Measurements from ENCODE around the gene UBR3. TPM values are rescaled to one million over a fixed set of nuclear protein-coding genes. Genes with fewer than 3 reads are reported as not detected.

The UBR3 gene
- total RNA-seq, 2 donors from 2014 or later, result 21.0 to 23.6 TPM

DNA sequence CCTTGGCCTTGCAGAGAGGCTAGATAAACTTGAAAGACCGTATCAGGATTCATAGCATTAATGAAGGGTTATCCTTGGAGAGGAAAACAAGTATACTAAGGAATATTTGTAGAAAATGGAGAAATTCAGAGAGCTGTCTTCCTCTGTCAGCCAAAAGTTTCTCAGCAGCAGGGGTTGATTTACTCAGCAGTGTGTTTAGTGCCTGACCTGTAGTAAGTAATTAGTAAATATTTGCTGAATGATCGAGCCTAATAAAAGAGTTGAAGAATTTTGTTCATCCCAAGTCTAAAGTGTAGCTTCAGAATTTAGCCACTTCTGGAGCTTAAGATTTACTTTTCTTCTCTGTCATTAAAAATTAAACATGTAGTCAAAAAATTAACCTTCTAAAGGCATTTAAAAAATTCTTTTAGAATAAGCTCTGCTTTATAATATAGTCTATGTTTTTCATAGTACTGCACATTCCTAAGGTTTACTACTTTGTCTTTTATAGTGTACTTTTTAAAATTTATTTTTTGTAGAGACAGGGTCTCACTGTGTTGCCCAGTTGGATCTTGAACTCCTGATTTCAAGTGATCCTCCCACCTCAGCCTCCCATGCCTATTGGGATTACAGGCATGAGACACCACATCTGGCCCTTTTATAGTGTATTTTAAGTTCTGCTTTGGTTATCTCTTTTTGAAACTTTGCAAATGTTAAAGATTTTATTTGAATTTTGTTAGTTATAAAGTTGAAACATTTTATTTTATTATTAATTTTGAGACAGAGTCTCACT is 212.3 kb downstream of the UBR3 start:
- no peaks in the 10 kb centered on the region for H3K4me1 Mint-ChIP-seq (ENCODE audit: low read depth)
- no peak overlapping the region for H3K27ac Mint-ChIP-seq
- H3K9me3 Mint-ChIP-seq, result no peaks in the 10 kb centered on the region
- no peak for DNase-seq
- peaks cover 0 to 2% of the 10 kb centered on the region in 2 donors for H3K36me3 Mint-ChIP-seq (ENCODE audit: insufficient read depth in 2 of 2)
- no peaks in the 10 kb centered on the region for H3K27me3 Mint-ChIP-seq (ENCODE audit: low read depth)
- no peak overlapping the region for H3K4me3 Mint-ChIP-seq
- ATAC-seq (replicated peaks in 1 of 2), result no peak

DNA sequence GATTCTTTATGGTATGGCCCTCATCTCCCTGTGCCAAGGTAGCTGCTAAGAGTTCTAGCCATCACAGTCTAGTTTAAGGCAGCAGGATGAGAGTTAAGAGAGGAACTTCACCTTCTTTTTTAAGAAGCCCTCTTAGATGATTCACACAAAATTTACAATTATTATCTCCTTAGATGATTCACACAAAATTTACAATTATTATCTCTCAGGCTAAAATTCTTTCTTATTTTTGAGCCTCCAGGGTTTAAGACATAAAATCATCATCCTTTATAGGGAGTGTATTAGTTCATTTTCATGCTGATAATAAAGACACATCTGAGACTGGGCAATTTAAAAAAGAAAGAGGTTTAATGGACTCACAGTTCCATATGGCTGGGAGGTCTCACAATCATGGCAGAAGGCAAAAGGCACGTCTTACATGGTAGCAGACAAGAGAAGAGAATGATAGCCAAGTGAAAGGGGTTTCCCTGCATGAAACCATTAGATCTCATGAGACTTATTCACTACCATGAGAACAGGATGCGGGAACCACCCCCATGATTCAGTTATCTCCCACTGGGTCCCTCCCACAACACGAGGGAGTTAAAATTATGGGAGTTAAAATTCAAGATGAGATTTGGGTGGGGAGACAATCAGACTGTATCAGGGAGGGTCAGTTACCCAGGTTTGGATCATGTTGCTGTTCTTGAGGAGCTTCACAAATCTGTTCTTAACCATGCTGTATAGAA is 217.7 kb downstream of the UBR3 start:
- ATAC-seq (replicated peaks in 1 of 2) (no peak), DNase-seq (no peak)
- Mint-ChIP-seq H3K27ac (no peak overlapping the region), H3K27me3 (ENCODE audit: low read depth) (no peaks in the 10 kb centered on the region), H3K4me1 (ENCODE audit: low read depth) (no peaks in the 10 kb centered on the region), H3K36me3 (ENCODE audit: insufficient read depth in 2 of 2) (no peaks in the 10 kb centered on the region), H3K4me3 (no peak overlapping the region), H3K9me3 (no peaks in the 10 kb centered on the region)

DNA sequence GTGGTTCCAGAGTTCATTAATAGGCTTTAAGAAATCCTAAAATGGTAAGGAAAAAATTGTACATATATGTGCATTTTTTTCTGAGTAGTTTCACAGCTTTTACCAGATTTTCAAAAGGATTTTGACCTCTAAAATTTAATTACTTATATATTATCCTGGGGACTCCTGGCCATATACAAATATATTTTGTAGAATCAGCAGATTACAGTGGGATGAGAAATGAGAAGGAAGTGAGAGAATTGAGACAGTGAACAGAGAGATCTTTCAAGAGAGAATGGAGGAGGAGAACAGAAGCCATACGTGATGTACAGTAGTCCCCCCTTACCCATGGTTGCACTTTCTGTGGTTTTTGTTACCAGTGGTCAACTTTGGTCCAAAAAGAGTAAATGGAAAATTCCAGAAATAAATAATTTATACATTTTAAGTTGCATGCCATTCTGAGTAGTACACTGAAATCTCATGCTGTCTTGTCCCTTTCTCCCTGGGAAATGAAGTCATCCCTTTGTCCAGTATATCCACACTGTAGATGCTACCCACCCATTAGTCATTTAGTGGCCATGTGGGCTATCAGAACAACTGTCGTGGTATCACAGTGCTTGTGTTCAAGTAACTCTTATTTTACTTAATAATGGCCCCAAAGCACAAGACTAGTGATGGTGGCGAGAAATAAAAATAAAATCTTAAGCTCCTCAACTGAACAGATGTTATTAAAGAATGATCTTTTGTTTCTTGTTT is 220.2 kb downstream of the UBR3 start:
- peaks cover 0 to 1% of the 10 kb centered on the region in 2 donors for H3K36me3 Mint-ChIP-seq (ENCODE audit: insufficient read depth in 2 of 2)
- no peaks in the 10 kb centered on the region for H3K9me3 Mint-ChIP-seq
- no peaks in the 10 kb centered on the region for H3K27me3 Mint-ChIP-seq (ENCODE audit: low read depth)
- H3K4me1 Mint-ChIP-seq (ENCODE audit: low read depth), result peaks cover 4% of the 10 kb centered on the region
- H3K4me3 Mint-ChIP-seq, result no peak overlapping the region
- DNase-seq, result no peak
- no peak for ATAC-seq (replicated peaks in 1 of 2)
- H3K27ac Mint-ChIP-seq, result no peak overlapping the region

DNA sequence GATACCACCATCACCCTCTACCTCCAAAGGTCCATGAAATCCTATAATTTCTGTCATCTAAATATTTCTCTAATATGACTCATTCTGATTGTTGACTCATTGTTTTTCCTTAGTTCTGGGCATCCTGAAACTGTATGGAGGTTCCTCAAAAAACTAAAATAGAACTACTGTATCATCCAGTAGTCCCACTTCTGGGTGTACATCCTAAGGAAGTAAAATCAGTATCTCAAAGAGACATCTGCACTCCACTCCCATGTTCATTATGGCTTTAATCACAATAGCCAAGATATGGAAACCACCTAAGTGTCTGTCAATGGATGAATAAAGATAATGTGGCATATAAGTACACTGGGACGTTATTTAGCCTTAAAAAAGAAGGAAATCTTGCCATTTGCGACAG is 224.9 kb downstream of the UBR3 start:
- Mint-ChIP-seq H3K4me3 (no peak overlapping the region), H3K27ac (no peak overlapping the region), H3K9me3 (no peaks in the 10 kb centered on the region), H3K36me3 (ENCODE audit: insufficient read depth in 2 of 2) (peaks cover 0 to 1% of the 10 kb centered on the region in 2 donors), H3K27me3 (ENCODE audit: low read depth) (no peaks in the 10 kb centered on the region), H3K4me1 (ENCODE audit: low read depth) (peaks cover 5% of the 10 kb centered on the region)
- no peak for ATAC-seq (replicated peaks in 1 of 2)
- no peak for DNase-seq

DNA sequence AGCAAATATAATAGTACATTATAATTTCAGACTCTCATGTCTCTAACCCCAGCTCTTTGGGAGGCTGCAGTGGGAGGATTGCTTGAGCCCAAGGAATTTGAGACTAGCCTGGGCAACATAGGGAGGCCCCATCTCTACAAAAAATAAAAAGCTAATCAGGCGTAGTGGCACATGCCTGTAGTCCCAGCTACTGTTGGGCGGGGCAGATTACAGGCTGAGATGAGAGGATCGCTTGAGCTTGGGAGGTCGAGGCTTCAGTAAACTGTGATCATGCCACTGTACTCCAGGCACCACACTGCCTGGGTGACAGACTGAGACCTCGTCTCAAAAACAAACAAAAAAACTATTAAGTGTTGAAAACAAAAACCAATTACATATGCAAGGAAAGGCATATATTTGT is 227.7 kb downstream of the UBR3 start:
- Mint-ChIP-seq H3K4me3 (no peak overlapping the region), H3K27ac (no peak overlapping the region), H3K9me3 (no peaks in the 10 kb centered on the region), H3K27me3 (ENCODE audit: low read depth) (no peaks in the 10 kb centered on the region), H3K4me1 (ENCODE audit: low read depth) (peaks cover 5% of the 10 kb centered on the region), H3K36me3 (ENCODE audit: insufficient read depth in 2 of 2) (peaks cover 0 to 1% of the 10 kb centered on the region in 2 donors)
- DNase-seq, result no peak
- no peak for ATAC-seq (replicated peaks in 1 of 2)

DNA sequence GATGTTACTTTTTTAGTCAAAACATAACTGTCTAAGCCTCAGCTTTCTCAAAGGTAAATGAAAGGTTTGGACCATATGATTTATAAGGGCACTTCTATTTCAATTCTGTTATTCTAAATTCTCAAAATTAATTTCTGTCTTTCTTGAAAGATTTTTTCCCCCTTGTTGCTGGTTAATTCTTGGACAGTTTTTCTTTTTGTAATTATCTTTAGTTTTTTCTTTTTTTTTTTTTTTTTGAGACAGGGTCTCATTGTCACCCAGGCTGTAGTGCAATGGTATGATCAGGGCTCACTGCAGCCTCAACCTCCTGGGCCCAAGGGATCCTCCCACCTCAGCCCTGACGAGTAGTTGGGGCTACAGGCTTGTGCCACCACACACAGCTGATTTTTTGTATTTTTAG is 229.6 kb downstream of the UBR3 start:
- Mint-ChIP-seq H3K36me3 (ENCODE audit: insufficient read depth in 2 of 2) (no peaks in the 10 kb centered on the region), H3K4me1 (ENCODE audit: low read depth) (peaks cover 5% of the 10 kb centered on the region)
- ATAC-seq (replicated peaks in 1 of 2), result no peak

DNA sequence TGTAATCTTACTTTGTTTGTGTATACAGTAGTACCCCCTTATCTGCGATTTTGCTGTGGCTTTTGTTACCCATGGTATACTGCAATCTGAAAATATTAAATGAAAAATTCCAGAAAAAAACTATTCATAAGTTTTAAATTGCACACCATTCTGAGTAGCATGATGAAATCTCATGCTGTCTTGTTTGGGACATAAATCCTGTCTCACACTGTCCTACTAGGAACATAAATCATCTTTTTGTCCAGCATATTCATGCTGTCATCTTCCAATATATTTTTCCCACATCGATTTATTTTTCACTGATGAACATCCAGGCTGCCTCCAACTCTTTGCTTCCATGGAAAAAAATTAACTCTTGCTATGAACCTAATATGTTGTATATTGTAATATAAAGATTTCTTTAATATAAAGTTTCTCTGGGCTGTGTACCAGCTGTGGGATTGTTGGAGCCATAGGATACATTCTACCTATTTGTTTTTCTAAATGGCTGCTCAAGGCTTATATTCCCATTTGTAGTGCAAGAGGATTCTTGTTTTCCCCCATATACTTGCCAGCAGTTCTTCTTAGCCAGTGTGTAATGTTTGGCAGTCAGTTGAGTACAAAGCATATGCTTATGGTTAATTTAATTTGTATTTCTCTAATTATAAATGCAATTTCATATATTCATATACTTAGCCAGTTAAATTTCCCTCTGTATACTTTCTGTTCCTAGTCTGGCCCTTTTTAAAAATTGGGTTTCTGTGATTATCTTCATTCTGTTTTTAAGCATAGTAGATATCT is 236.4 kb downstream of the UBR3 start:
- Mint-ChIP-seq H3K9me3 (no peaks in the 10 kb centered on the region), H3K4me1 (ENCODE audit: low read depth) (no peaks in the 10 kb centered on the region), H3K36me3 (ENCODE audit: insufficient read depth in 2 of 2) (peaks cover 5 to 12% of the 10 kb centered on the region in 2 donors), H3K27ac (no peak overlapping the region), H3K27me3 (ENCODE audit: low read depth) (no peaks in the 10 kb centered on the region), H3K4me3 (no peak overlapping the region)
- DNase-seq (no peak), ATAC-seq (replicated peaks in 1 of 2) (no peak)

More for the DNA sequence above, 229.6 kb downstream of the UBR3 start:
- no peak for DNase-seq
- H3K9me3 Mint-ChIP-seq, result no peaks in the 10 kb centered on the region
- no peak overlapping the region for H3K27ac Mint-ChIP-seq
- H3K27me3 Mint-ChIP-seq (ENCODE audit: low read depth), result no peaks in the 10 kb centered on the region
- H3K4me3 Mint-ChIP-seq, result no peak overlapping the region

DNA sequence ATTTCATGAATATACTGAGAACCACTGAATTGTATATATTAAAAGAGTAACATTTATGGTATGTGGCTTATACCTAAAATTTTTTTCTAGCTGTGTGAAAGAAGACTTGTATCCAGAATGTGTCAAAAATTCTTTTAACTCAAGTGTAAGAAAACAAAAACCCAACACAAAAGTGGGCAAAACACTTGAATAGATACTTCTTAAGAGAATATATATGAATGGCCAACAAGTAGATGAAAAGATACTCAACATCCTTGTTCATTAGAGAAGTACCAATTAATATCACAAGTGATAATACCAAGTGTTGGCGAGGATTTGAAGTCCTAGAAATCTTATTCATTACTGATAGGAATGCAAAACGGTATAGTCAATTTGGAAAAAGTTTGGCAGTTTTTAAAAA is 243.5 kb downstream of the UBR3 start:
- no peaks in the 10 kb centered on the region for H3K27me3 Mint-ChIP-seq (ENCODE audit: low read depth)
- no peak overlapping the region for H3K27ac Mint-ChIP-seq
- H3K36me3 Mint-ChIP-seq (ENCODE audit: insufficient read depth in 2 of 2), result peaks cover 7 to 20% of the 10 kb centered on the region in 2 donors
- H3K9me3 Mint-ChIP-seq, result peaks cover 2% of the 10 kb centered on the region in 2 donors
- H3K4me3 Mint-ChIP-seq, result no peak overlapping the region
- DNase-seq, result no peak
- ATAC-seq (replicated peaks in 1 of 2), result no peak
- no peaks in the 10 kb centered on the region for H3K4me1 Mint-ChIP-seq (ENCODE audit: low read depth)

DNA sequence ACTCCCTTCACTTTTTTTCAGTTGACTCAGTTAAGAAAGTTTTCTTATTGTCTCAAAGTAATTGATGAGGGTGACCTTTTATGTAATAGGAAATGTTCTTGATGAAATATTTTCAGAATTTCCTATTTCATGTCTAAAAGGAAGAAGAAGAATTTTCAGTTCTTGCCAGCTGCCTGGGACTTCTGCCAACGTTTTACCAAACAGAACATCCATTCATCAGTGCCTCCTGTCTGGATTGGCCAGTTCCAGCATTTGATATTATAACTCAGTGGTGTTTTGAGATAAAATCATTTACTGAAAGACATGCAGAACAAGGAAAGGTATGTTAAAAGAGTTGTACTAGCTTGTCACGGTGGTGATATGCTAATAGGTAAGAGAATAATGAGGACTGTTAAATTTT is 246.0 kb downstream of the UBR3 start:
- no peaks in the 10 kb centered on the region for H3K27me3 Mint-ChIP-seq (ENCODE audit: low read depth)
- DNase-seq, result no peak
- peaks cover 6 to 17% of the 10 kb centered on the region in 2 donors for H3K36me3 Mint-ChIP-seq (ENCODE audit: insufficient read depth in 2 of 2)
- peak overlapping the region; percentile 1 for H3K27ac Mint-ChIP-seq
- peaks cover 2% of the 10 kb centered on the region in 2 donors for H3K9me3 Mint-ChIP-seq
- ATAC-seq (replicated peaks in 1 of 2), result no peak
- H3K4me1 Mint-ChIP-seq (ENCODE audit: low read depth), result no peaks in the 10 kb centered on the region
- no peak overlapping the region for H3K4me3 Mint-ChIP-seq

DNA sequence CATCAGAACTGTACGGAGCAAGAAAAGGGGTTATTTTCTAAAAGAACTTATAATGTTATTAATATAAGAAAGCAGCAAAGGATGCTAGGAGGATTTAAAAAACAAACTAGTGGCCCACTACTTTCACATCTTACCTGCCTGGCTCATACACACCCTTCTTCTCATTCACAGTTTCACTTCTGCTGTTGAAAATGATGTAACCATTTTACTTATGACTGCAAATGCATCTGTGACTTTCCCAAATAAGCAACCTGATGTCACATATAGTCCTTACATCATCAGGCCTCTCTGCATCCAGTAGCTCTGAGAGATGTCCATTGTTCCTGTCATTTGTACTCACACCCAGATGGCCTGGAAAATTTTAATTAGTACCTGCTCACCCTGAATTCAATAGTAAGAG is 248.9 kb downstream of the UBR3 start:
- H3K4me1 Mint-ChIP-seq (ENCODE audit: low read depth), result no peaks in the 10 kb centered on the region
- peaks cover 0 to 2% of the 10 kb centered on the region in 2 donors for H3K9me3 Mint-ChIP-seq
- H3K36me3 Mint-ChIP-seq (ENCODE audit: insufficient read depth in 2 of 2), result peaks cover 0 to 9% of the 10 kb centered on the region in 2 donors
- DNase-seq (no peak), ATAC-seq (replicated peaks in 1 of 2) (no peak)
- H3K27me3 Mint-ChIP-seq (ENCODE audit: low read depth), result no peaks in the 10 kb centered on the region
- no peak overlapping the region for H3K4me3 Mint-ChIP-seq
- H3K27ac Mint-ChIP-seq, result no peak overlapping the region

DNA sequence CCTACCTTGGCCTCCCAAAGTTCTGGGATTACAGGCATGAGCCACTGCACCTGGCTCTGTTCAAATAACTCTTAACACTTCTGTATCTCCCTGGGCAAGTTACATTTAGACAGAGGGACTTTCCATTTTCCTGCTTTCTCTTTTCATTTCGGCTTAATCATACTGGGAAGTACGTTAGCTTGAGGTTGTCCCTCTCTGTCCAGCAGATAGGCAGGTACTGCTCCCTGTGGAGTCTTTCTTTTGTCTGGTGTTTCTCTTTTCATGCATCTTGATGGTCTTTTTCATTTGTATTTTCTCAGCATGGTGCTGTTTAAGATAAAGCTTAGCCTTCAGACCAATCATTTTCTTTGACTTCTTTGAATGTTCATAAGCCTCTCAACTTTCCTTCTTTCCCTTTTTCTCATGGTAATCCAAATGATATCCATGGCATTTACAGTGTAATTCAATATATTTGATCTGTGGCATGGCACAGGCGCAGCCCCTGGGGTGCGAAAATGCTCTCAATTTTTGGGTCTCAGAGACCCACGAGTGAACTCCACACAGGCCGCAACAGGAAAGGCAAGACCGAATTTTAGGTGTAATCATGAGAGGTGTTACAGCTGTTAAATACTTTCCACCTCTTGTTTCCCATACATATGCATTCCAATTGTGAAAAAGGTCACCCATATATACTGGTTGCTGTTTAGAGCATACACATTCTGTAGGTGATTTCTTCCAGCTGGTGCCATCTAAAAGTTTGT is 250.7 kb downstream of the UBR3 start:
- Mint-ChIP-seq H3K27me3 (ENCODE audit: low read depth) (no peaks in the 10 kb centered on the region), H3K4me1 (ENCODE audit: low read depth) (no peaks in the 10 kb centered on the region), H3K9me3 (no peaks in the 10 kb centered on the region), H3K27ac (peak overlapping the region; percentile 19), H3K4me3 (no peak overlapping the region), H3K36me3 (ENCODE audit: insufficient read depth in 2 of 2) (peaks cover 0 to 3% of the 10 kb centered on the region in 2 donors)
- no peak for DNase-seq
- no peak for ATAC-seq (replicated peaks in 1 of 2)

DNA sequence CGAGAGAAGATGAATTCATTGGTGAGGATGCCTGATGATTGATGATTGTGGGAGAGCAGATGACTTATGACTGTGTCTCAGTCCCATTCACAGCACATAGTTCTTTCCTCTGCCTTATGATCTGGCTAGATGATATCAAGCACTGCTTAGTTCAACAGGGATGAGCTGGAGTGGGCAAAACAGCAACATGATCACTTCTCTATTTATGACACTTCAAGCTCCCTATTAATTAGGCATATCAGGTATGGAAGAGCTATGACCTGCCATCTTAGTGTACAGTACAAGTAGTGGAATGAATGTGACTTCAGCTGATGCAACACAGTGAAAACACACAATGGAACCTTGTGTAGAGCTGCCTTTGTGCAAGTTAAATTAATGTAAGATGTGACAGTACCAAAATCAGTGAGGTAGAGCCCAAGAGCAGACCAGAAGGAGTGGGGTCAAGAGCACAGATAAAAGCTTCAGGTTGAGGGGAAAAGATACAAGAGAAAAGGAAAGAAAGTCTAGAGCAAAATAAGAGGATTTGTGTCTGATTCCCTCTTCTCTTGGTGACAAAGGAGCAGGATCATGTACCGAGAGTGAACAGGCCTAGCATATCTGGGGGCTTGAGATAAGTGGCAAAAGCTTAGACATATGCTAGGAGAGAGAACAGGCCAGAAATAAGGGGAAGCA is 257.7 kb downstream of the UBR3 start:
- H3K4me1 Mint-ChIP-seq (ENCODE audit: low read depth), result no peaks in the 10 kb centered on the region
- H3K36me3 Mint-ChIP-seq (ENCODE audit: insufficient read depth in 2 of 2), result no peaks in the 10 kb centered on the region
- DNase-seq (peak; percentile 4 to 22), ATAC-seq (replicated peaks in 1 of 2) (peak; percentile 83 to 88)
- no peak overlapping the region for H3K27ac Mint-ChIP-seq
- no peaks in the 10 kb centered on the region for H3K9me3 Mint-ChIP-seq
- no peak overlapping the region for H3K4me3 Mint-ChIP-seq
- H3K27me3 Mint-ChIP-seq (ENCODE audit: low read depth), result no peaks in the 10 kb centered on the region

All from activated T-cell treated with anti-CD3 and anti-CD28 coated beads, Interleukin-2, amount 50 U/mL, for 72 hours (primary cell).